ENCODE measurements around the gene ATG4B.

ATG4B gene

DNA sequence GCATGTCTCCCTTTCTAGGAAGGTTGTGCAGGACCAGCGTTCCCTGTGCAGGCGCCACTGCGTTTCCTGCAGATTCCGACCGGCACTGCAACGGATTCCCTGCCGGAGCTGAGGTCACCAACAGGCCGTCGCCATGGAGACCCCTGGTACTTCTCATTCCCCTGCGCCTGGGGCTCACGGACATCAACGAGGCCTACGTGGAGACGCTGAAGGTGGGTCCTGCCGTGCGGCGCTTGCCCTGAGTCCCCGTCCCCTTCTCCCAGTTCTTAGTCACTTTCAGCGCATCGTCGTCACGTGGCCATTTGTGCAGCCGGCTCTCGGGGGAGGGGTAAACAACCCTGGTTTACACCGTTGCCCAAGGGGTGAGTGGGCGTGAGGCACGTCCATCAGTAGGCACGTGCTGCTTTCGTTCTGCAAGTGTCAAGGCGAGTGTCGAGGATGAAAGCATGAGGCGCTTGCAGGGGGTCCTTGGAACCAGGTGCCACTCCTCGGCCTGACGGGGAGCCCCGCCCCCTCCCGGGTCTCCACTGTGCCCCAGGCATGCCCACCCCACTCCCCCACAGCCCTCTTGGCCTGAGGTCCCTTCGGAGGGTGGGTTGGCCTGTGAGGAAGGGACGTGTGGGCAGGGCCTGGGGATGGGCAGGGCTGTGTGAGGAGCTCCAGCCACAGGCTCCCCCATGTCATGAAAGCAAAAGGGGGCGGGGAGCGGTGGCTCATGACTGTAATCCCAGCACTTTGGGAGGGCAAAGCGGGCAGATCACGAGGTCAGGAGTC lies 29.3 kb downstream of the ATG4B start:
- DNase-seq (ENCODE audit: low spot score), result no peak

- DNase-seq (ENCODE audit: low spot score), result no peak
Observed at GRCh38 chr2:241668354-241668753, 30.9 kb downstream of the ATG4B start.

GRCh38 chr2:241668839-241669238 lies 31.3 kb downstream of the ATG4B start:
- no peak for DNase-seq (ENCODE audit: low spot score)

DNA sequence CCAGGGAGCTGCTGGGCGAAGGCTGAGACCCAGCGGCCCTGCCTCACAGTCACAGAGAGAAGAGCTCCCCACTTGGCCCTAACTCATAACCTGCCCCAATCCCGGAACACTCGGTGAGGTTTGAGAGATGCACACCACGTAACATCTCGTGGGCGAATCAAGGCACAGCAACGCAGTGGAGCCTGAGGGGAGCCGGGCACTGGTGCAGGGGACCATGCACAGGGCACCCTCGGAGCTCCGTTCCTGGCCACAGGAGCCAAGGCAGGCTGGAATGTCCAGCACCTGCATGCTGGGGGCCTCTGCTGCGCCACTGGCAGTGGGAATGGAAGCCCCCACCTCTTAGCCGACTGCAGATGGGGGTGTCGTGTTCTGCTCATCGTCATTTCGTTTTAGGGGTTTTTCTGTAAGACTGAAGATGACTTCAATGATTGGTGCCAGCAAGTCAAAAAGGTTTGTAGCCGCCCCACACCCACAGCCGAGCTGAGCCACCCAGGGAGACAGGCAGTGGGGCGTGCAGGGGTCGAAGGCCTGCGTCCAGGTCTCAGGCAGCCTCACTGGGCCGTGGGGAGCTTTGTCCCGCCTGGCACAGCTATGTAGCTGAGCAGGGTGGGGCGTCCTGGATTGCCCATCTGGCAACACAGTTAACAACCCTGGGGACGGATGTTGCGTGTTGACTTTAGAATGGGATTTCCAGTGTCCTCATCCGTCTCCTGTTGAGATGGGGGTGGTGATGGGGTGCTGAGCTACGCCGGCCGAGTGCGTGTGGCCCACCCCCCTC lies 33.0 kb downstream of the ATG4B start:
- DNase-seq (ENCODE audit: low spot score), result no peak

DNA sequence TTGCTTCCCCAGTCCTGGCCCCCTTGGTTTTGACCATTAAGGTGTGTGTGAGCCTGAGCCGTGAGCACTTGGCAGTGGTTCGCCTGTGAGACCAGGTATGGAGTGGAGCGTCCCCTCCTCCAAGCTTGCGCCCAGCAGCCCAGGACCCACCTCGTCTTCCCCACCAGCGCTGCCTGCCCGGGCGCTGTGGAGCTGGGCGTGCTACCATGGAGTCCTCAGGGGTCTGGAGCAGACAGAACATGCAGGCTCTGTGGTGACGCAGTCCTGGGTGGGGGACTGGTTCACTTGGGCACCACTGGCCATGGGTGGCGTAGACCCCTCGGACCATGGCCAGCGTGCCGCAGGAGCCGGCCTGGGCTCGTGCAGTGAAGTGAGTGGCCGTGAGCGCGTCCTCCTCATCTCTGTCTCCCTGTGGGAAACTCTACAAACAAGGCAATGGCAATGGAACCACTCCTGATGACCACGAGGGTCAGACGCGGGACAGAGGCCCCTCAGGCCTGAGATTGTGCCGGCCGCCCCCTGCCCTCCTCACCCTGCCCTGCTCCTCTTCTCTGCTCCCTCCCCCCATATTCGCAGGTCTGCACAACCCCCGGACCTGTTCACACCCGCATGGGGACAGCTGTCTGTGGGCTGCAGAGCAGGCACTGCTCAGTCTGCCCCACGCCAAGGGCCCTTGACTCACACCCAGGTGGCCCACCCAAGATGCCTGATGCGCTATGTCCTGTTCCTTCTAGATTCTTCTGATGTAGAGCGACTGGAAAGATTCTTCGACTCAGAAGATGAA lies 34.2 kb downstream of the ATG4B start:
- no peak for DNase-seq (ENCODE audit: low spot score)

DNA sequence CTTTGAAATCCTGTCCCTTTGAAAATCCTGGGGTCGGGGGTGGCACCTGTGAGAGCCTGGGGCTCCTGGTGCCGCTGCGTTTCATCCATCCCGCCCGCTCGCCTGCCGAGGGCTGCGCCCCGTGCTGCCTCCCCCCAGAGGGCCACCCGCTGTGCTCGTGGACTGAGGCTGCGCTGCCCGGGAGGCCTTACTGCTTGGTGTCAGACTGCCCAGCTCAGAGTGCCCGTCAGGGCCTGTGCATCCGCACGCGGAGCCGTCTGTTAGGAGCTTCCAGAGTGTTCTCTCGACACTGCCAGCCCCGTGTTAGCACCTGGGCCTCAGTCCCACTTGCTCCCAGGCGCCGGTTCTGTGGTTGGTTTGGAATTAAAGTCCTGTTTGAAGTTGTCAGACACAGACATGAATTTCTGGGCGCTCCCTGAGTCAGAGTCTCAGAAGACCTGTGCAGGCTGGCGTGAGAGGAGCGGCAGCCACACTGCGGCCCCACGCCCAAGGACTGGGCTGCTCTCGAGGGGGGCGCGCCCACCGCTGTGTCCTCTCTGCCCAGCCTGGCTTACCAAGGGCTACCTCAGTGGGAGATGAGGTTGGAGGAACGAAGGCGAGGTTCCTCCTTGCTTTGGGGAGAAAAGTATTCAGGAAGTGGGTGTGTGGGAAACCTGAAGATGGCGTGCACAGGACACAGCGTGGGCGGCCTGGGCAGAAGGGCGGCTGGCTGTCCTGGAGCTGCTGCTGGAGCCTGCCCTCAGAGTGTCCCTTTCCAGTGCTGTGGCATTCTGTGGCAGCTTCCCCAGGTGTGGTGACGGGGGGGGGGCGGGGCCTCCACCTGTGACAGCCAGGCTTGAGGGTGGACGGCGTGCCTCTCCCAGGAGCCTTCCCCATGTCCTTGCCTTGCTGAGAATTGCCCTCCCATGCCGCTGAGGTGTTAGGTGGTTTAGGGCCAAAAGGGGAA lies 35.0 kb downstream of the ATG4B start:
- no peak for DNase-seq (ENCODE audit: low spot score)

DNA sequence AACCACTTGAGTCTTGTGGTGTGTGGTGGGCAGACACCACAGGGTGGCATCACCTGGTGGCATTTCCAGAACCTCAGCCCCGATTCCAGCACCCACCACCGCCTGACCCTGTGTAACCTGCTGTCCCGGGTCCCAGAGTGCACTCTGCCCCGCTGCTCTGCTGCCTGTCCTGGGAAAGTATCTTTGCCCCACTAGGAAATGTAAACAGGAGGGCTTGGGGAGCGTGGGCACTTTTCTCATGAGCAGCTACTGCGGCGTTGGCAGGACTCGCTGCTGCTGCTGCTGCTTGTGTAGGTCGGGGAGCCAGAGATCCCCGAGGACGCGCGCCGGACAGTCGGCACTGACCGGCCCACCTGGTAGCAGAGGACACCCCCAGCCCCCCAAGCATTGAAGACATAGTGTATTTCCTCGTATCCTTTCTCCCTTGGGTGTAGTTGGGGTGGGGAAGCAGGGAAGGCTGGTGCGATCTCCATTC lies 35.7 kb downstream of the ATG4B start:
- no peak for DNase-seq (ENCODE audit: low spot score)

GRCh38 chr2:241673797-241674725 lies 36.6 kb downstream of the ATG4B start:
- no peak for DNase-seq (ENCODE audit: low spot score)

GRCh38 chr2:241675885-241676284 lies 38.4 kb downstream of the ATG4B start:
- no peak for DNase-seq (ENCODE audit: low spot score)

DNA sequence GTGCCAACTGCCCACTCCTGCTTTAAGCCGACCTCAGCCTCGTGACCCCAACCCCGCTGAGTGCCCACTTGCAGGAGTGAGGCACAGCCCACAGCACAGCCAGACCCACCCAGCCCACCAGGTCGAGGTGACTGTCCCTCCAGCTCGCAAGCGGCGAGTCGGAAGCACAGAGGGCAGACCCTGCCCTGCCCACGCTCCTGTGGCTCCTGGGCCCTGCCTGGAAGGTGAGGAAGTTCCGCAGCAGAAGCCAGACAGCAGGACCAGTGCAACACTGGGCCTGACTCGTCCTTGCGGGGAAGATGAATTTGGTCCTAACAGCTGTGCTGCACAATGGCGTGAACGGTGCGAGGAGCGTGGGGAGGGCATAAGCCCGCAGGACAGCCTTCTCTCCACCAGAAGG lies 39.2 kb downstream of the ATG4B start:
- DNase-seq (ENCODE audit: low spot score), result no peak

DNA sequence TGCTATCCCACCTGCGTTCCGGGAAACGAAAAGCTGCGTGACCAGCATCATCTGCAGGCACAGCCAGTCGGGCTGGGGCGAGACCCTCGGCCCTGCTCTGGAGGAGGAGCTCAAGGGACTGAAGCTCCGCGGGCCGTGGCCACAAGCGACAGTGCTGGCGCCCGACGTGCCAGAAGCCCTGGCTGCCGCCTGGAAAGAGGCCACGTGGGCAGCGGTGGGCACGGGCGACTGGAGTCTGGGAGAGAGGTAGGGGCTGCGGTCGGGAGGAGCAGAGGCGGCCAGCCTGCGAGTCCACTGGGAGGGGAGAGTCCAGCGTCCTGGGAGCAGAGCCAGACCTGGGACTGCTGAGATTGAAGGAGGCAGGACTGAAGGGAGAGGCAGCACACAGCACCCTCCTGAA lies 39.9 kb downstream of the ATG4B start:
- DNase-seq (ENCODE audit: low spot score), result no peak

- DNase-seq (ENCODE audit: low spot score), result no peak
Observed at GRCh38 chr2:241678307-241678706, 40.8 kb downstream of the ATG4B start.

- DNase-seq (ENCODE audit: low spot score), result no peak
Observed at GRCh38 chr2:241678784-241679540, 41.5 kb downstream of the ATG4B start.

GRCh38 chr2:241680044-241680443 lies 42.6 kb downstream of the ATG4B start:
- DNase-seq (ENCODE audit: low spot score), result no peak

GRCh38 chr2:241680827-241681599 lies 43.5 kb downstream of the ATG4B start:
- no peak for DNase-seq (ENCODE audit: low spot score)

GRCh38 chr2:241686324-241686649 lies 48.8 kb downstream of the ATG4B start:
- DNase-seq (ENCODE audit: low spot score), result no peak

DNA sequence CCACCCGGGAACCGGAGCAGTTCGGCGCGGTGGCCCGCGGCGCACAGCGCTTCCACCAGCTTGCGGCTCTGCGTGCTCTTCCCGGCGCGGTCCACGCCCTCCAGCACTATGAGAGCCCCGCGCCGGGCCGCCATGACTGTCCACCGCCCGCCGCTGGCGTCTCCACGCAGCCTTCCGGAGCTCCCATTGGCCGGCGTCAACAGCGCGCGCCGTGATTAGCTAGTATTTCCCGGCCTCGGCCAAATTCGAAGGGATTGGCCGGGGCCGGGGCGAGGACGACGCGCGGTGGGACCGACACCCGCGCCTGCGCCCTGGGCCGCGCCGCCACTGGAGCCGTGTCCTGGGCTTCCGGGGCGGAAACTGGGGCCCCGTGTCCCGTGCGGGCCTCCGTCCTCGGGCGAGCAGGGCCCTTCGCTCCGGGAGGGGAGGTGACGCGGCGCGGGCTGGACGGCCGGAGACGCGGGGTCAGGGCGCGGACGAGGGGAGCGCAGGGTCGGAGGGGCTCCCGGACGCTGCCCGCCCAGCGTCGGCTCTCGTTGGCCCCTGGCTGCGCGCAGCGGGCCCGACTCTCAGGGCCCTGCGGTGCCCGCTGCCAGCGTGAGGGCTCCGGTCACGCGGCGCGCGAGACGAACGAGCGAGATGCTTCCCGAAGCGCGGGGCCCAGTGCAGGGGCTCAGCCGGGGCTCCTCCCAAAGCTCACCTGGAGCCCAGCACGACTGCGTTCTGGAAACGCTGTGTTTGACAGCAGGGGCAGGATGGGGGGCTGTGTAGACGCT lies 49.3 kb downstream of the ATG4B start, which contains the start of gene DTYMK:
TSS of gene DTYMK (minus strand) at position 166 of the 776 bp plus-strand sequence. CDS start at position 134, 32 bp downstream.
- DNase-seq (ENCODE audit: low spot score), result peak; percentile 98

GRCh38 chr2:241689306-241689705 lies 51.8 kb downstream of the ATG4B start:
- DNase-seq (ENCODE audit: low spot score), result no peak
